Gastroesophageal sphincter (tissue), 4 donors: ENCODE data around the gene PPP2R3A. TPM values are rescaled to one million over a fixed set of nuclear protein-coding genes. Genes with fewer than 3 reads are reported as not detected.

ENCODE experiments used
- ATAC-seq: fragments of 150-250 bp; one replicate; pipeline ENCODE4 v1.9.1; 2016; ENCODE audit warnings: mild to moderate bottlenecking, moderate library complexity
- H3K27ac ChIP-seq, 4 donors: fragments of 200-600 bp; sonication (generic) in 3 of 4; 1 replicate in 3 of 4; 2 replicates in 1 of 4; pipeline ENCODE4 v1.5.1; 2016 to 2019
- H3K27me3 ChIP-seq: fragments of 200-600 bp; sonication (generic); one replicate; pipeline ENCODE4 v1.5.1; 2019
- H3K36me3 ChIP-seq, 2 donors: fragments of 200-600 bp; sonication (generic); one replicate each; pipeline ENCODE4 v1.5.1; 2019; ENCODE audit warnings: control low read depth in 1 of 2
- H3K4me1 ChIP-seq, 3 donors: fragments of 200-600 bp; sonication (generic); 1 replicate in 2 of 3; 2 replicates in 1 of 3; pipeline ENCODE4 v1.5.1; 2016 to 2019; ENCODE audit warnings: control low read depth in 2 of 3
- H3K4me3 ChIP-seq, 2 donors: fragments of 200-600 bp; sonication (generic); one replicate each; pipeline ENCODE4 v1.5.1; 2019; ENCODE audit warnings: mild to moderate bottlenecking in 1 of 2, moderate library complexity in 1 of 2
- H3K9me3 ChIP-seq, 3 donors: fragments of 200-600 bp; sonication (generic); one replicate each; pipeline ENCODE4 v1.5.1; 2017 to 2019; ENCODE audit warnings: control low read depth in 2 of 3
- CTCF ChIP-seq, 4 experiments: fragments of 200-600 bp in 2 of 4; fragments of 450-650 bp in 2 of 4; sonication (generic) in 1 of 4; IDR thresholded peaks; one replicate each; pipeline ENCODE4 v1.5.1; 2017 to 2019; ENCODE audit warnings: antibody characterized with exemption in 4 of 4, mild to moderate bottlenecking in 2 of 4, moderate library complexity in 2 of 4
- EP300 ChIP-seq: sonication (generic); formaldehyde crosslinking; IDR thresholded peaks from one replicate; pipeline ENCODE4 v1.6.1; 2017; ENCODE audit warnings: antibody characterized with exemption, mild to moderate bottlenecking
- POLR2A ChIP-seq, 2 donors: fragments of 450-650 bp; IDR thresholded peaks; one replicate each; pipeline ENCODE4 v1.6.1; 2017; ENCODE audit warnings: antibody characterized with exemption in 2 of 2, mild to moderate bottlenecking in 2 of 2, moderate library complexity in 1 of 2
- POLR2AphosphoS5 ChIP-seq: sonication (generic); formaldehyde crosslinking; IDR thresholded peaks from one replicate; pipeline ENCODE4 v1.6.1; 2017; ENCODE audit warnings: antibody characterized with exemption
- WGBS, 2 donors: methylation state at CpG; one replicate each; pipeline ENCODE4 v1.1.5; 2018; ENCODE audit warnings: low coverage in 1 of 2; 5-methylcytosine and 5-hydroxymethylcytosine counted together
- total RNA-seq, 4 donors: library from RNA; depleted of rRNA; stranded (reverse); fragments of >200 nt; gene quantifications; one replicate each; pipeline ENCODE4 v1.1.0, GENCODE V29; 2016

The PPP2R3A gene
- total RNA-seq, 4 donors from 2014 or later = 22.5 to 31.8 (median 27.8) TPM

GRCh38 chr3:135975536-135975935 lies 10.0 kb downstream of the PPP2R3A start:
- Histone ChIP-seq H3K27ac (no peak overlapping the region), H3K36me3 (no peaks in the 10 kb centered on the region), H3K9me3 (no peaks in the 10 kb centered on the region), H3K4me3 (no peak overlapping the region), H3K27me3 (no peaks in the 10 kb centered on the region), H3K4me1 (peaks cover 0 to 54% (median 2%) of the 10 kb centered on the region in 3 donors)
- WGBS, 2 donors = 50 to 65% methylated on average over 2 of the region's 2 CpGs
- TF ChIP-seq CTCF (IDR thresholded peaks at IDR 0.05) (no peak), POLR2A (IDR thresholded peaks at IDR 0.05) (no peak), EP300 (no peak), POLR2AphosphoS5 (no peak)
- no peak for ATAC-seq

GRCh38 chr3:135980343-135980742 lies 14.8 kb downstream of the PPP2R3A start:
- ATAC-seq = no peak
- Histone ChIP-seq H3K36me3 (no peaks in the 10 kb centered on the region), H3K9me3 (no peaks in the 10 kb centered on the region), H3K4me3 (no peak overlapping the region), H3K4me1 (peaks cover 0 to 28% (median 0%) of the 10 kb centered on the region in 3 donors), H3K27me3 (no peaks in the 10 kb centered on the region), H3K27ac (no peak overlapping the region)
- TF ChIP-seq CTCF (IDR thresholded peaks at IDR 0.05) = no peak
- no peak for TF ChIP-seq POLR2A (IDR thresholded peaks at IDR 0.05)
- TF ChIP-seq EP300 = no peak
- no peak for TF ChIP-seq POLR2AphosphoS5
- 95 to 100% methylated on average over 2 of the region's 2 CpGs for WGBS, 2 donors

GRCh38 chr3:135981701-135982403 lies 16.3 kb downstream of the PPP2R3A start:
- H3K4me1 ChIP-seq = peaks cover 0 to 22% (median 0%) of the 10 kb centered on the region in 3 donors
- no peak for ATAC-seq
- 82 to 83% methylated on average over 3 to 4 of the region's 4 CpGs for WGBS, 2 donors
- no peaks in the 10 kb centered on the region for H3K36me3 ChIP-seq
- no peak overlapping the region for H3K4me3 ChIP-seq
- H3K27ac ChIP-seq = no peak overlapping the region
- H3K9me3 ChIP-seq = no peaks in the 10 kb centered on the region
- no peaks in the 10 kb centered on the region for H3K27me3 ChIP-seq
- no peak for TF ChIP-seq POLR2AphosphoS5
- no peak for TF ChIP-seq CTCF (IDR thresholded peaks at IDR 0.05)
- no peak for TF ChIP-seq EP300
- no peak for TF ChIP-seq POLR2A (IDR thresholded peaks at IDR 0.05)

GRCh38 chr3:135982404-135982761 lies 16.9 kb downstream of the PPP2R3A start:
- Histone ChIP-seq H3K27me3 (no peaks in the 10 kb centered on the region), H3K36me3 (no peaks in the 10 kb centered on the region), H3K4me3 (no peak overlapping the region), H3K4me1 (peaks cover 0 to 22% (median 0%) of the 10 kb centered on the region in 3 donors), H3K9me3 (no peaks in the 10 kb centered on the region), H3K27ac (no peak overlapping the region)
- TF ChIP-seq EP300 (no peak), POLR2AphosphoS5 (no peak)
- no peak for ATAC-seq
- 100% methylated on average over 1 of the region's 1 CpG; no CpG with 5 or more reads in 1 of the 2 donors for WGBS, 2 donors

- WGBS, 2 donors = 48 to 52% methylated on average over 5 of the region's 5 CpGs
- H3K4me3 ChIP-seq = no peak overlapping the region
- no peak overlapping the region for H3K27ac ChIP-seq
- ATAC-seq = no peak
- no peaks in the 10 kb centered on the region for H3K36me3 ChIP-seq
- H3K4me1 ChIP-seq = peaks cover 0 to 22% (median 0%) of the 10 kb centered on the region in 3 donors
- no peaks in the 10 kb centered on the region for H3K27me3 ChIP-seq
- no peak for TF ChIP-seq POLR2A (IDR thresholded peaks at IDR 0.05)
- no peak for TF ChIP-seq CTCF (IDR thresholded peaks at IDR 0.05)
- TF ChIP-seq EP300 = no peak
- no peak for TF ChIP-seq POLR2AphosphoS5
- H3K9me3 ChIP-seq = no peaks in the 10 kb centered on the region
These were observed 17.5 kb downstream of the PPP2R3A start for GRCh38 chr3:135982922-135983581.
